LNCAP (cell line): ENCODE results near the gene FNDC8.

Experiments
- TF ChIP-seq, protein P1 (sequence below): fragments of 450-650 bp; IDR thresholded peaks from 2 replicates; pipeline ENCODE4 v1.5.1; 2017; ENCODE audit warnings: mild to moderate bottlenecking

Gene FNDC8

DNA sequence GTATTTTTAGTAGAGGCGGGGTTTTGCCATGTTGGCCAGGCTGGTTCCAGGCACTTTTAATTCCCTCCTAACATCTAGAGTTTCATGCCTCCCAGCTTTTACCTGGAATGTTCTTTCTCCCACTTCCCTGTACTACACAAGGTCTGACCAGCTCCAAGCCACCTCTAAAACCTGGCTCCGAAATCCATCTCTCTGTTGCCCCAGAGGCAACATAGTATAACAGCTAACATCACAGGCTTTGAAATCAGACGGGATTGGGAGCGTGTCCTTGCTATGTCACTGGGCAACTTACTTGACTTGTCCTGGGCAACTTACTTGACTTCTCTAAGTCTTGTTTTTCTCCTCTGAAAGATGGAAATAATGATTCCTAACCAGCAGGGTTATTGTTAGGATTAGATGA is 41.3 kb downstream of the FNDC8 start:
- TF ChIP-seq, protein P1, sequence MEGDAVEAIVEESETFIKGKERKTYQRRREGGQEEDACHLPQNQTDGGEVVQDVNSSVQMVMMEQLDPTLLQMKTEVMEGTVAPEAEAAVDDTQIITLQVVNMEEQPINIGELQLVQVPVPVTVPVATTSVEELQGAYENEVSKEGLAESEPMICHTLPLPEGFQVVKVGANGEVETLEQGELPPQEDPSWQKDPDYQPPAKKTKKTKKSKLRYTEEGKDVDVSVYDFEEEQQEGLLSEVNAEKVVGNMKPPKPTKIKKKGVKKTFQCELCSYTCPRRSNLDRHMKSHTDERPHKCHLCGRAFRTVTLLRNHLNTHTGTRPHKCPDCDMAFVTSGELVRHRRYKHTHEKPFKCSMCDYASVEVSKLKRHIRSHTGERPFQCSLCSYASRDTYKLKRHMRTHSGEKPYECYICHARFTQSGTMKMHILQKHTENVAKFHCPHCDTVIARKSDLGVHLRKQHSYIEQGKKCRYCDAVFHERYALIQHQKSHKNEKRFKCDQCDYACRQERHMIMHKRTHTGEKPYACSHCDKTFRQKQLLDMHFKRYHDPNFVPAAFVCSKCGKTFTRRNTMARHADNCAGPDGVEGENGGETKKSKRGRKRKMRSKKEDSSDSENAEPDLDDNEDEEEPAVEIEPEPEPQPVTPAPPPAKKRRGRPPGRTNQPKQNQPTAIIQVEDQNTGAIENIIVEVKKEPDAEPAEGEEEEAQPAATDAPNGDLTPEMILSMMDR = no peak

DNA sequence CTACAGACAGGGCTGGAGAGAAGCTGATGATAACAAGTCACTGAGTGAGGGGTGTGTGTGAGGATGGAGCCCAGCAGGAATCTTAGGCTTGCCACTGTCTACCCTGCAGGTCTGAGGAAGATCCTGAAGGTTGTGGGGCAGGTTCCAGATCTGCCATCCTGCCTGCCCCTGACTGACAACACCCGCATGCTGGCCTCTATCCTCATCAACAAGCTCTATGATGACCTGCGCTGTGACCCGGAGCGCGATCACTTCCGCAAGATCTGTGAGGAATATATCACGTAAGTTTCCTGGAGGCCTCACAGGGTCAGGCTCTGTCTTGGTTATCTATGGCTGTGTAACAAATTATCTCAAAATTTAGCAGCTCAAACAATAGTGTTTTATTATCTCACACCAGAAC is 42.5 kb downstream of the FNDC8 start:
- TF ChIP-seq, protein P1 = no peak

DNA sequence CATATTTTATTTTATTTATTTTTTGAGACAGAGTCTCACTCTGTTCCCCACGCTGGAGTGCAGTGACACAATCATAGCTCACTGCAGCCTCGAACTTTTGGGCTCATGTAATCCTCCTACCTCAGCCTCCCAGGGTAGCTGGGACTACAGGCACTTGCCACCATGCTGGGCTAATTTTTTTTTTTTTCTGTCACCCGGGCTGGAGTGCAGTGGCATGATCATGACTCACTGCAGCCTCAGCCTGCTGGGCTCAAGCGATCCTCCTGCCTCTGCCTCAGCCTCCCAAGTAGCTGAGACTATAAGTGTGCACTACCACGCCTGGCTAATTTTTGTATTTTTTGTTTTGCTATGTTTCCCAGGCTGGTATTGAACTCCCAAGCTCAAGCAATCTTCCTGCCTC is 43.3 kb downstream of the FNDC8 start:
- TF ChIP-seq, protein P1 = no peak

DNA sequence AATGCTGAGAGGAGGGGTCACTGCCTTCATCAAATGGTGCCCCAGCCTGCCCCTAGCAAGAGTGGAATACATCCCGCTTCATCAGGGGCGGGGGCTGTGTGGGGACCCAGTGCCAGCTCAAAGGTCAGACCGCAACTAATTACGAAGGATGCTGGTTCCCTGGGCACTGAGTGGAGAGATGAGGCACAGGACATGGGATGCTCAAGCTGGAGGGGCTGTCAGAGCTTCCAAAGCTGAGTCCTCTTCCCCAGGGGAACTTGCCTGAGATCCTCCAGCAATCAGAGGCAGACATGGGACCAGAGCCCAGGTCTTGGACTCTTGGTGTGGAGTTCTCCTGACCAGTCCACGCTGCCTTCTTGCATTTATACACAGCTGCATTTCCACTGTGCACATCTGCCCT is 45.1 kb downstream of the FNDC8 start:
- TF ChIP-seq, protein P1 = no peak

DNA sequence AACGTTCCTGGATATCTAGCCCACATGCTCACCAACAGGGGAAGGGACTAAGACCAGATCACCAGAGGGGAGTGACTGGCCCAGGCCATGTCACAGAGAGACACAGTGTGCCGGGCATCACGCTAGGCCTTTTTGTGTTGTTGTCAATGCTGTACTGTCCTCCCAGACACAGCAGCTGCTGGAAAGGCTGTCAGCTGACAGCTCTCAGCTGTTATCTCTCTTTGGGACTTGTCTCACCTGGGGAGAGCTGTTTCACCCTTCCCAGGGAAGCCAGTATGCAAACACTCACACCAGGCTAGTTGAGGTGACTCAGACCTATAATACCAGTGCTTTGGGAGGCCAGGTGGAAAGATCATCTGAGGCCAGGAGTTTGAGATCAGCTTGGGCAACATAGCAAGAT is 45.6 kb downstream of the FNDC8 start:
- TF ChIP-seq, protein P1 = no peak

DNA sequence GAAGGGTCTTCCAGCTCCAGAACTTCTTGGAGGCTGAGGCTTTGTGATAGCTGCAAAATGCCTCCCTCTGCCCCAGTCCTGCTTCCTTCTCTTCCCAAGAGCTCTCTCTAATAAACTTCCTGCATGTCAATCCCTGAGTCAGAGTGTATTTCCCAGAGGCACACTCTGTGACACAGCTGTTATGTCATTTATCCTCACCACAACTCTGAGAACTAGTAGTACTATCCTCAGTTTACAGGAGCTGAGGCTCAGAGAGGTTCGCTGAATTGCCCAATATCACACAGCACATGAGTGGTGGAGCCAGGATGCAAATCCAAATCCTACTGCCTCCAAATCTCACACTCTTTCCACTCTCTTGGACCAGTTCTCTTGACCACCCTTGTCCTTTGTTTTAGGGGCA is 46.3 kb downstream of the FNDC8 start:
- TF ChIP-seq, protein P1 = no peak

DNA sequence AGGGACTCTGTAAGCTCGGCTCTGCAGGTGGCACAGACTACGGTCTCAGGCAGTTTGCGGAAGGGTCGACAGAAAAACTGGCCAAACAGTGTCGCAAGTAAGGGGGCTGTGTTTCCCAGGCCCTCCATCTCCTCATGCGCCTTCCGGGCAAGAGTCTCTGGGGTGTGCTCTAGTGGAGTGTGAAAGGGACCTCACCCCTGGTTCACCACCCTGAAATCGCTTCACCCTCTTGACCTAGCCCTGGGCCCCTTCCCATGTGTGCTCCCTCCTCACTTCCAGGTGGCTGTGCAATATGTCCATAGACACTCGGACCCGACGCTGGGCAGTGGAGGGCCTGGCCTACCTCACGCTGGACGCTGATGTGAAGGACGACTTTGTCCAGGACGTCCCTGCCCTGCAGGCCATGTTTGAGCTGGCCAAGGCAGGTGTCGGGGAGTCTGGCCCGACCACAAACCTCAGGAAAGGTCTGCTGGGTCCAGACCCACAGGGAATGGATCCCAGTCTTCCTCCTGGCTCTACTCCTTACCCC is 48.5 kb downstream of the FNDC8 start:
- TF ChIP-seq, protein P1 = no peak
